HepG2 (cell line): ENCODE measurements around the gene MAP3K3. TPM values are rescaled to one million over a fixed set of nuclear protein-coding genes. Genes with fewer than 3 reads are reported as not detected.

Experiments used
- BHLHE40 ChIP-seq: IDR thresholded peaks from 2 replicates; pipeline ENCODE4 v1.6.1; 2011; ENCODE audit warnings: low read length, improper control_type of control experiment
- CEBPB ChIP-seq: IDR thresholded peaks from 2 replicates; pipeline ENCODE4 v1.6.1; 2011; ENCODE audit warnings: low read depth, low read length, improper control_type of control experiment, borderline replicate concordance
- DDIT3 ChIP-seq: sonication (generic); formaldehyde crosslinking; IDR thresholded peaks from 2 replicates; pipeline ENCODE4 v1.4.0; 2020; ENCODE audit warnings: mild to moderate bottlenecking, missing genetic modification reagents
- EP300 ChIP-seq, 3 experiments: sonication (generic) in 1 of 3; formaldehyde crosslinking in 1 of 3; IDR thresholded peaks; 2 replicates each; pipeline versions ENCODE4 v1.5.1 to v1.6.1; 2011 to 2020; ENCODE audit warnings: low read depth in 2 of 3, low read length in 2 of 3, borderline replicate concordance in 1 of 3, improper control_type of control experiment in 1 of 3, mild to moderate bottlenecking in 1 of 3, missing genetic modification reagents in 1 of 3, moderate library complexity in 1 of 3
- FOXM1 ChIP-seq: sonication (generic); formaldehyde crosslinking; IDR thresholded peaks from 2 replicates; pipeline ENCODE4 v1.5.0; 2020; ENCODE audit warnings: missing genetic modification reagents
- HNRNPK ChIP-seq: fragments of 200-400 bp; formaldehyde crosslinking; IDR thresholded peaks from 2 replicates; pipeline ENCODE4 v1.6.1; 2018; ENCODE audit warnings: low read length, low read depth, moderate library complexity, mild to moderate bottlenecking; ENCODE audit not compliant: poor library complexity, severe bottlenecking
- KLF12 ChIP-seq: sonication (generic); formaldehyde crosslinking; IDR thresholded peaks from 2 replicates; pipeline ENCODE4 v1.4.0; 2020; ENCODE audit warnings: missing genetic modification reagents, borderline replicate concordance
- MAFG ChIP-seq: sonication (generic); formaldehyde crosslinking; IDR thresholded peaks from 2 replicates; pipeline ENCODE4 v1.5.1; 2020; ENCODE audit warnings: mild to moderate bottlenecking, missing genetic modification reagents
- MBD4 ChIP-seq: IDR thresholded peaks from 2 replicates; pipeline ENCODE4 v1.6.1; 2012; ENCODE audit warnings: low read length, inconsistent platforms, borderline replicate concordance
- MTERF4 ChIP-seq: sonication (generic); formaldehyde crosslinking; IDR thresholded peaks from 2 replicates; pipeline ENCODE4 v1.8.0; 2023; ENCODE audit warnings: mild to moderate bottlenecking, missing genetic modification reagents
- NR0B2 ChIP-seq: sonication (generic); formaldehyde crosslinking; IDR thresholded peaks from 2 replicates; pipeline ENCODE4 v1.4.0; 2020; ENCODE audit warnings: mild to moderate bottlenecking, missing genetic modification reagents
- POGZ ChIP-seq: sonication (generic); formaldehyde crosslinking; IDR thresholded peaks from 2 replicates; pipeline ENCODE4 v1.4.0; 2020; ENCODE audit warnings: mild to moderate bottlenecking, missing genetic modification reagents
- POLR2AphosphoS5 ChIP-seq: IDR thresholded peaks from 2 replicates; pipeline ENCODE4 v1.6.1; 2012; ENCODE audit warnings: low read depth, low read length
- SMARCE1 ChIP-seq: fragments of 450-650 bp; IDR thresholded peaks from 2 replicates; pipeline ENCODE4 v1.6.1; 2017; ENCODE audit warnings: borderline replicate concordance
- SRF ChIP-seq: IDR thresholded peaks from 2 replicates; pipeline ENCODE4 v1.6.1; 2011; ENCODE audit warnings: mild to moderate bottlenecking, low read depth, low read length, moderate library complexity
- TMF1 ChIP-seq: sonication (generic); formaldehyde crosslinking; IDR thresholded peaks from 2 replicates; pipeline ENCODE4 v1.8.1; 2022; ENCODE audit warnings: low read depth, missing genetic modification reagents
- USF2 ChIP-seq, 2 experiments: sonication (generic) in 1 of 2; formaldehyde crosslinking in 1 of 2; IDR thresholded peaks; 2 replicates each; pipeline versions ENCODE4 v1.5.1 to v1.6.1; 2011 to 2020; ENCODE audit warnings: borderline replicate concordance in 1 of 2, low read depth in 1 of 2, low read length in 1 of 2, mild to moderate bottlenecking in 1 of 2, missing genetic modification reagents in 1 of 2, moderate library complexity in 1 of 2
- ZBTB7A ChIP-seq: sonication (generic); formaldehyde crosslinking; IDR thresholded peaks from 2 replicates; pipeline ENCODE4 v1.8.0; 2022; ENCODE audit warnings: mild to moderate bottlenecking, missing genetic modification reagents
- ZBTB7B ChIP-seq: sonication (generic); formaldehyde crosslinking; IDR thresholded peaks from 2 replicates; pipeline ENCODE4 v1.4.0; 2020; ENCODE audit warnings: missing genetic modification reagents
- ZMYM3 ChIP-seq: sonication (generic); formaldehyde crosslinking; IDR thresholded peaks from 2 replicates; pipeline ENCODE4 v1.5.1; 2020; ENCODE audit warnings: mild to moderate bottlenecking, missing genetic modification reagents
- ZNF598 ChIP-seq: sonication (generic); formaldehyde crosslinking; IDR thresholded peaks from 2 replicates; pipeline ENCODE4 v1.5.1; 2020; ENCODE audit warnings: mild to moderate bottlenecking, missing genetic modification reagents, borderline replicate concordance
- ZXDC ChIP-seq: sonication (generic); formaldehyde crosslinking; IDR thresholded peaks from 2 replicates; pipeline ENCODE4 v1.5.0; 2020; ENCODE audit warnings: mild to moderate bottlenecking, missing genetic modification reagents
- ZZZ3 ChIP-seq: sonication (generic); formaldehyde crosslinking; IDR thresholded peaks from 2 replicates; pipeline ENCODE4 v1.4.0; 2020; ENCODE audit warnings: missing genetic modification reagents, mild to moderate bottlenecking, borderline replicate concordance
- polyA plus RNA-seq, 8 experiments: library from polyadenylated mRNA; depleted of rRNA in 3 of 8; stranded (reverse) in 7 of 8; unstranded in 1 of 8; fragments of >200 nt; fragmentation: Illumina TruSeq in 4 of 8; extraction: Trizol in 4 of 8; gene quantifications; 2 replicates each; pipeline versions ENCODE4 v1.2.1 to v1.2.3, GENCODE V29; 2011 to 2016; ENCODE audit warnings: low read depth in 4 of 8, missing spikeins in 1 of 8, mixed read lengths in 1 of 8; ENCODE audit not compliant: insufficient read depth in 1 of 8
- total RNA-seq, 5 experiments: library from RNA; depleted of rRNA; stranded (reverse); fragments of >200 nt; fragmentation: Illumina TruSeq; extraction: Trizol; gene quantifications; 2 replicates each; pipeline ENCODE4 v1.2.3, GENCODE V29; 2016; ENCODE audit warnings: low read depth in 1 of 5

The MAP3K3 gene
- total and polyA plus RNA-seq, 2 of the 13 experiments (the other 11 are each of a cell fraction or from before 2014, with no cell fraction given) = 17.7 to 21.8 TPM

GRCh38 chr17:63622574-63623390 lies 565 bp downstream of the MAP3K3 start (continued):
- no peak for TF ChIP-seq BHLHE40
- TF ChIP-seq MTERF4 (CRISPR knock-in tag) = no peak
- TF ChIP-seq POLR2AphosphoS5 = no peak
- no peak for TF ChIP-seq TMF1 (CRISPR knock-in tag)
- TF ChIP-seq SMARCE1 = no peak
- 0 out of 2 replicates have a peak, but pooled peaks have one; percentile 30 for TF ChIP-seq ZBTB7B (CRISPR knock-in tag)
- TF ChIP-seq ZXDC (CRISPR knock-in tag) = no peak
- no peak for TF ChIP-seq CEBPB
- TF ChIP-seq MBD4 = no peak
- TF ChIP-seq EP300 (IDR thresholded peaks at IDR 0.05; ENCODE audit: low read depth in 2 of 2, low read length in 2 of 2) = no peak
- no peak for TF ChIP-seq EP300 (CRISPR knock-in tag; IDR thresholded peaks at IDR 0.05; ENCODE audit: borderline replicate concordance)
- TF ChIP-seq HNRNPK = no peak
- TF ChIP-seq USF2 (IDR thresholded peaks at IDR 0.05; ENCODE audit: low read depth, low read length) = no peak
- no peak for TF ChIP-seq USF2 (CRISPR knock-in tag; IDR thresholded peaks at IDR 0.05; ENCODE audit: borderline replicate concordance)
- TF ChIP-seq POGZ (CRISPR knock-in tag) = no peak
- no peak for TF ChIP-seq ZZZ3 (CRISPR knock-in tag)
- TF ChIP-seq SRF = no peak
- TF ChIP-seq DDIT3 (CRISPR knock-in tag) = no peak; the same call in 1 of the 2 replicates
- no peak for TF ChIP-seq ZMYM3 (CRISPR knock-in tag)
- no peak for TF ChIP-seq ZBTB7A (CRISPR knock-in tag)
- TF ChIP-seq MAFG (CRISPR knock-in tag) = no peak
- no peak for TF ChIP-seq KLF12 (CRISPR knock-in tag)
- TF ChIP-seq NR0B2 (CRISPR knock-in tag) = no peak
- no peak for TF ChIP-seq ZNF598 (CRISPR knock-in tag)
- TF ChIP-seq FOXM1 (CRISPR knock-in tag) = no peak
